NB4 (cell line): ENCODE data around the gene SCARB2.

ENCODE experiments used
- DNase-seq: peaks from one replicate; pipeline ENCODE4 v3.0.0; 2010; ENCODE audit warnings: low read depth
- H3K4me3 ChIP-seq: one replicate; pipeline ENCODE4 v1.5.1; 2011; ENCODE audit warnings: mild to moderate bottlenecking, low read depth, low read length, moderate library complexity
- MYC ChIP-seq: IDR thresholded peaks from 2 replicates; pipeline ENCODE4 v1.6.1; 2011; ENCODE audit warnings: low read depth, low read length
- POLR2A ChIP-seq: IDR thresholded peaks from 2 replicates; pipeline ENCODE4 v1.6.1; 2011; ENCODE audit warnings: mild to moderate bottlenecking; ENCODE audit not compliant: insufficient read length; ENCODE audit errors: extremely low read depth
- TF ChIP-seq, protein P1 (sequence below): IDR thresholded peaks from 2 replicates; pipeline ENCODE4 v1.6.1; 2011; ENCODE audit warnings: low read depth, low read length
- TF ChIP-seq, protein P2 (sequence below): IDR thresholded peaks from one replicate; pipeline ENCODE4 v1.5.1; 2012; ENCODE audit warnings: low read depth, low read length

SCARB2 gene

DNA sequence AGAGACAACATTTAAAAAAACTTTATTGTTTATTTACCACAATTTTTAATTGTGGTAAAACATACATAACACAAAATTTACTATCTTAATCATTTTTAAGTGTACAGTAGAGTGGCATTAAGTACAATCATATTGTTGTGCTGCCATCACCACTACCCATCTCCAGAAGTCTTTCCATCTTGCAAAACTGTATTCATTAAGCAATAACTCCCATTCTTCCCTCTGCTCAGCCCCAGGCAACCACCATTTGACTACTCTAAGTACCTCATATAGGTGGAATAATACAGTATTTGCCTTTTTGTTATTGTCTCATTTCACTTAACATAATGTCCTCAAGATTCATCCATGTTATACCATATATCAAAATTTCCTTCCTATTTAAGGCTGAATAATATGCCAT, 25.1 kb upstream of the SCARB2 start:
- TF ChIP-seq POLR2A (no peak), MYC (no peak)
- H3K4me3 ChIP-seq = no peak overlapping the region
- no peak for DNase-seq

DNA sequence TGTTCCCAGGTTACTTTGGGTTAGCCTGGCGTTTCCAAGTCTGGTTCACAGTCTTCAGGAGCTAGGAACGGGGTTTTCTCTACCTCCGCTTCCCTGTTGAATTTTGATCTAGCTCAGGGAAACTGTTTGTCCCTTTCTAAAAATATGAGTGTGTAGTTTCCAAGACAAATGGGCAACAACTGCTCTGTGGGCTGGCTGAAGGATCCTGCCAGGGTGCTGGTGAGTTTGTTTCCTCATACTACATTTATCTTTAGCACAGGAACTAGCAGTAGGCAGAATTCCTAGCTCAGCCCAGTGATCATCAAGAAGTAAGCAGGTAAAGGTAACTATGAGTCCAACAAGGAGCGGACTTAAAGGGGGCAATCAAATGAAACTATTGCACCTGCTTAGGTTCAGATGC, 24.6 kb upstream of the SCARB2 start:
- DNase-seq = no peak
- H3K4me3 ChIP-seq = no peak overlapping the region
- TF ChIP-seq, protein P1, sequence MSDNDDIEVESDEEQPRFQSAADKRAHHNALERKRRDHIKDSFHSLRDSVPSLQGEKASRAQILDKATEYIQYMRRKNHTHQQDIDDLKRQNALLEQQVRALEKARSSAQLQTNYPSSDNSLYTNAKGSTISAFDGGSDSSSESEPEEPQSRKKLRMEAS = no peak
- TF ChIP-seq POLR2A (no peak), MYC (no peak)
- TF ChIP-seq, protein P2, sequence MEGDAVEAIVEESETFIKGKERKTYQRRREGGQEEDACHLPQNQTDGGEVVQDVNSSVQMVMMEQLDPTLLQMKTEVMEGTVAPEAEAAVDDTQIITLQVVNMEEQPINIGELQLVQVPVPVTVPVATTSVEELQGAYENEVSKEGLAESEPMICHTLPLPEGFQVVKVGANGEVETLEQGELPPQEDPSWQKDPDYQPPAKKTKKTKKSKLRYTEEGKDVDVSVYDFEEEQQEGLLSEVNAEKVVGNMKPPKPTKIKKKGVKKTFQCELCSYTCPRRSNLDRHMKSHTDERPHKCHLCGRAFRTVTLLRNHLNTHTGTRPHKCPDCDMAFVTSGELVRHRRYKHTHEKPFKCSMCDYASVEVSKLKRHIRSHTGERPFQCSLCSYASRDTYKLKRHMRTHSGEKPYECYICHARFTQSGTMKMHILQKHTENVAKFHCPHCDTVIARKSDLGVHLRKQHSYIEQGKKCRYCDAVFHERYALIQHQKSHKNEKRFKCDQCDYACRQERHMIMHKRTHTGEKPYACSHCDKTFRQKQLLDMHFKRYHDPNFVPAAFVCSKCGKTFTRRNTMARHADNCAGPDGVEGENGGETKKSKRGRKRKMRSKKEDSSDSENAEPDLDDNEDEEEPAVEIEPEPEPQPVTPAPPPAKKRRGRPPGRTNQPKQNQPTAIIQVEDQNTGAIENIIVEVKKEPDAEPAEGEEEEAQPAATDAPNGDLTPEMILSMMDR = no peak

DNA sequence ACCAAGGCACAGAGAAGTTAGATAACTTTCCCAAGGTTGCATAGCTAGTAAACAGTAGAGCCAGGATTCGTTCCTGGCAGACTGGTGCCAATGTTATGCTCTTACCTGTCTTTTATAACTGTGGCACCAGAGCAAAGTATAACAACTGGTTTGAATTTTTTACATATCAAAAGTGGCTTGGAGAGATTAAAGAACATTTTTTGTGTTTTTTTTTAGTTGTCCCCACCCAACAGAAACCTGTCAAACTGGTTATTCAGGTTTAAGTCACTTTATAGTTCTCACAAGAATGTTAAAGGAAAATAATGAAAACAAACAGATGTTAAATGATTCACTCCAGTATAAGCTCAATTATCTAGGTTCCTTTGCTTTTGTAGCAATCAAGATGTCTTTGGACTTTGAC, 22.3 kb upstream of the SCARB2 start:
- no peak for DNase-seq
- TF ChIP-seq, protein P2 = no peak
- no peak for TF ChIP-seq POLR2A
- TF ChIP-seq, protein P1 = no peak
- no peak for TF ChIP-seq MYC
- H3K4me3 ChIP-seq = no peak overlapping the region

DNA sequence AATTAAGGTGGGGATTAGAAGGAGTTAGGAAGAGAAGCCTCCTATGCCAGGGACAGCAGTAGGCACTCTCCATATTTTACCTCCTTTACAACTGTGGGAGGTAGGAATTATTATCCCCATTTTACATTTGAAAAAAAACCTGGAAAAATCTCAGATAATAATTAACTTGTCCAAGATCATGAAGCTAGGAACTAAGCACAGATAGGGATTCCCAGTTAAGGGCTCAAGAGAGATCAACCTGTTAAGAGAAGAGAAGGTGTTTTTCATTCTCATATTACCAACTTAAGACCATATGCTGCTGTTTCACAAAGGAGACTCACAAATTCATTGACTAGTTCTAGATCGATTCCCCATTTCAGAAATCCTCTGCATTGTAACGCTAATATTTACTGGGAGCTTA, 21.8 kb upstream of the SCARB2 start:
- no peak for DNase-seq
- H3K4me3 ChIP-seq = no peak overlapping the region
- no peak for TF ChIP-seq POLR2A

DNA sequence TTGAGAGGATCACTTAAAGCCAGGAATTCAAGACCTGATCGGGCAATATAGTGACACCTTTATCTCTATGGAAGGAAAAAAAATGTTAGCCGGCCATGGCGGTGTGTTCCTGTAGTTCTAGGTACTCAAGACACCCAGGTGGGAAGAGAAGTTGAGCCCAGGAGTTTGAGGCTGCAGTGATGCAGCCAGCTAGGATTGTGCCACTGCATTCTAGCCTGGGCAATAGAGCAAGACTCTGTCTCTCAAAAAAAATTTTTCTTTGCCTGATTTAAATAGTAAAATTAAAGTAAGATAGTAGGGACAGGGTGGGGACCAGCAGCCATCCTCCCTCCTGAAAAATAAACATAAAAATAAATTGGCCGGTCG, 21.0 kb upstream of the SCARB2 start:
- TF ChIP-seq MYC = no peak
- TF ChIP-seq POLR2A = no peak
- TF ChIP-seq, protein P2 = no peak
- no peak overlapping the region for H3K4me3 ChIP-seq
- DNase-seq = no peak

DNA sequence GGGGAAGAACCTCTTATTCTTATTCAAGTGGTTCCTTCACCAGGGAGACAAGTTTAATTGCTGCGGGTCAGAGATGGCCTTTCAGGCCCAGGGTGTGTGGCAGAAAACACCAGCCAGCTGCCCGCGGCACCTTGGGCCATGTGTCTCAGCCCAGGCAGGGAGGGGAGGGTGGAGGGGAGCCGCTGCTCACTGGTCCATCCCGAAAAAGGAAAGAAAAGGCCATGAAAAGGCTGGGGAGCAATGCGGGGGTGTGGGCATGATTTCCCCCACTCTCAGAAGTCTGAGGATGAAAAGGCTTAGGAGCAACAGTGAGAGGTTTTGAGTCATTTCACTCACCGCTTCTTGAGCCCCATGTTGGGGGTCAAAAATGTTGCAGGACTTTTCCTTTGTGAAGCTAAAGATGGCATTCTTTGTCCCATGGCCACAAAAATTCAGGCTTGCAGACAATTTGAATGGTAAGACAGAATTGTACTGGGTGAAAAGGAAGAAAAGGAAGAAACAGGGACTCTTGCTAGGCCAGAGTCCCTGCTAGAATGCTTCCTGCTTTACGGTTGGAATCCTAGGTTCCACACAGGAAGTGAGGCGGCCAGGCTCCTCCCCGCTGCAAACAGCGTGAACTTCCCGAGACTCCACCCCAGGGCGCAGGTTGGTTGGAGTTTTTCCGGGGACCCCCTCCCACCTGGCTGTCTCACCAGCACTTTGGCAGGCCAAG, 20.5 kb upstream of the SCARB2 start:
- H3K4me3 ChIP-seq = no peak overlapping the region
- TF ChIP-seq, protein P2 = no peak
- no peak for DNase-seq

DNA sequence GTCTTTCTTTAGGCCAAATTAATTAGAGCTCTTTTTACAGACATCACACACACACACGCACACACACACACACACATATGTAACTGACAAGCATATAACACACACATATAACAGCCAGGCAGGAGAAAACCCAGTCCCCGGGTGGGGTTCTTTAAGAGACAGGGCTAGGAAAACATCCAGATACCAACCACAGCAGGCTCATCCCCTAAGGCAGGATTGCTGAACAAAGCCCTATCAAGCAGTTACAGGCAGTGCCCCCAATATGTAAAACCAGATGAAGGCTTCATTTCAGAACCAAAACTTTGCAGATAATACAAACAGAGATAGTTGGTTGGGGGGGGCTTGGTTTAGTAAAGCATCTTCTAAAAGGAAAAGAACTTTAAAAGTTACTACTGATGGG, 19.9 kb upstream of the SCARB2 start:
- no peak for DNase-seq
- no peak overlapping the region for H3K4me3 ChIP-seq
- TF ChIP-seq MYC (no peak), POLR2A (no peak)
- TF ChIP-seq, protein P1 = no peak
- TF ChIP-seq, protein P2 = no peak
